GM12892 (cell line): ENCODE data around the gene NDFIP1.

Experiments used
- POLR2A ChIP-seq: IDR thresholded peaks from 2 replicates; pipeline ENCODE4 v1.6.1; 2011; ENCODE audit warnings: low read depth, low read length, control low read depth
- POLR2AphosphoS5 ChIP-seq: IDR thresholded peaks from 2 replicates; pipeline ENCODE4 v1.6.1; 2011; ENCODE audit warnings: low read depth, low read length, control low read depth

DNA sequence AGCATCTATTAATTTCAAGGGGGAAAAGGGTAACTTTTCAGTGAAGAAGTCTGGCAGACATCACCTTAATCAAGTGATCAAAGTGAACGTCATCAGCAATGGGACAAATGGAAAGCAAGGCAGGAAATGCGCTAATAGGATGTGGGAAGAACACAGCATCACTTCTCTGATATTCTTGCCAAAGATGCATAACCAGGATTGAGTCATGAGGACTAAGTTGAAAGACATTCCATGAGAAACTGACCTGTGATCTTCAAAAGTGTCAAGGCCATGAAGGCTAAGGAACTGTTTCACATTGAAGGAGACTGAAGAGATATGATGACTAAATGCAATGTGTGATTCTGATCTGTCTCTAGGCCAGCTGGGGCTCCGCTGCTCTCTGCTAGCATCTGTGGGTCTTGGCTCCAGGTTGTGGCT, 92.9 kb downstream of the NDFIP1 start:
- TF ChIP-seq POLR2A (no peak), POLR2AphosphoS5 (no peak)
